ENCODE measurements around the gene C18orf63.

DNA sequence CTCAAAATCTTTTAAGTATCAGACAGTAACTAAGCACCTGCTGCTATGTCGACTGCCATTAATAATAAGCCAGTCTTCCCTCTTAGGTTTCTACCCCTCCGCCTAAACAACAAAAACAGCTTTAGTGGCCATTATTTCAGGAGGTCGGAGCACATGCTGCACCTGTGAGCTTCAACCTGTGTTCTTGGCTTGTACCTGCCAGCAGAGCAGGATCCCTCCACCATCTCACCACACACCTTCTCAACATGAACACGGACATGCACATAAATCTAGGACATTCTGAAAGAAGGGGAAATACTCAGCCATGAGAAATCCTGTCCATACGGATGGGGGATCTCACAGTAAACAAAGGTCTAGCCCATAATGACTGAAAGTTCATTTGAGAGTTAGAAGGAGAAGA, 27.6 kb upstream of the C18orf63 start:
- TF ChIP-seq, protein P1, sequence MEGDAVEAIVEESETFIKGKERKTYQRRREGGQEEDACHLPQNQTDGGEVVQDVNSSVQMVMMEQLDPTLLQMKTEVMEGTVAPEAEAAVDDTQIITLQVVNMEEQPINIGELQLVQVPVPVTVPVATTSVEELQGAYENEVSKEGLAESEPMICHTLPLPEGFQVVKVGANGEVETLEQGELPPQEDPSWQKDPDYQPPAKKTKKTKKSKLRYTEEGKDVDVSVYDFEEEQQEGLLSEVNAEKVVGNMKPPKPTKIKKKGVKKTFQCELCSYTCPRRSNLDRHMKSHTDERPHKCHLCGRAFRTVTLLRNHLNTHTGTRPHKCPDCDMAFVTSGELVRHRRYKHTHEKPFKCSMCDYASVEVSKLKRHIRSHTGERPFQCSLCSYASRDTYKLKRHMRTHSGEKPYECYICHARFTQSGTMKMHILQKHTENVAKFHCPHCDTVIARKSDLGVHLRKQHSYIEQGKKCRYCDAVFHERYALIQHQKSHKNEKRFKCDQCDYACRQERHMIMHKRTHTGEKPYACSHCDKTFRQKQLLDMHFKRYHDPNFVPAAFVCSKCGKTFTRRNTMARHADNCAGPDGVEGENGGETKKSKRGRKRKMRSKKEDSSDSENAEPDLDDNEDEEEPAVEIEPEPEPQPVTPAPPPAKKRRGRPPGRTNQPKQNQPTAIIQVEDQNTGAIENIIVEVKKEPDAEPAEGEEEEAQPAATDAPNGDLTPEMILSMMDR (IDR thresholded peaks at IDR 0.05), result no peak
- TF ChIP-seq POLR2A (IDR thresholded peaks at IDR 0.05), result no peak
- no peak for TF ChIP-seq POLR2AphosphoS5 (IDR thresholded peaks at IDR 0.05)
- TF ChIP-seq EP300 (IDR thresholded peaks at IDR 0.05; ENCODE audit: low read depth), result no peak

Data from transverse colon (tissue), 4 donors.